Activated T-helper 1 cell treated with anti-CD3 and anti-CD28 coated beads, Interleukin-12 subunit alpha, Interleukin-12 subunit beta, Interleukin-2, Interleukin-4 antibody, amounts not matched to agents 30 ng/mL and 10 ng/mL and 1 ng/mL, durations not matched to agents 14 hours and 24 hours and 36 hours (primary cell): Measurements from ENCODE around the gene NFX1. TPM values are rescaled to one million over a fixed set of nuclear protein-coding genes. Genes with fewer than 3 reads are reported as not detected.

ENCODE experiments used
- DNase-seq: peaks from one replicate; pipeline ENCODE4 v3.0.0; 2021; ENCODE audit warnings: low spot score
- H3K27ac Mint-ChIP-seq: one replicate; pipeline ENCODE4 v1.8.0; 2021; ENCODE audit warnings: mild to moderate bottlenecking, mixed read lengths
- H3K27me3 Mint-ChIP-seq: one replicate; pipeline ENCODE4 v1.8.0; 2022; ENCODE audit warnings: mild to moderate bottlenecking, moderate library complexity, mixed read lengths; ENCODE audit not compliant: insufficient read depth
- H3K36me3 Mint-ChIP-seq: one replicate; pipeline ENCODE4 v1.8.0; 2021; ENCODE audit warnings: low read depth, mixed read lengths
- H3K4me1 Mint-ChIP-seq: one replicate; pipeline ENCODE4 v1.8.0; 2021; ENCODE audit warnings: low read depth, mixed read lengths
- H3K4me3 Mint-ChIP-seq: one replicate; pipeline ENCODE4 v1.8.0; 2021; ENCODE audit warnings: mild to moderate bottlenecking, moderate library complexity, mixed read lengths
- H3K9me3 Mint-ChIP-seq: one replicate; pipeline ENCODE4 v1.8.0; 2021; ENCODE audit warnings: mixed read lengths
- intact Hi-C: fragments of 100-400 bp; cut with micrococcal nuclease; formaldehyde crosslinking; loops from one replicate; pipeline ENCODE4 v1.15.1; 2024
- total RNA-seq: library from RNA; stranded (reverse); gene quantifications from 2 replicates; pipeline ENCODE4 v1.2.3, GENCODE V29; 2022

NFX1 gene
- total RNA-seq, 1 donor from 2014 or later = 37.6 TPM

- no peak for DNase-seq
- intact Hi-C loops = no loop called here
- H3K4me1 Mint-ChIP-seq = peaks cover 40% of the 10 kb centered on the region
- H3K27me3 Mint-ChIP-seq = no peaks in the 10 kb centered on the region
- H3K4me3 Mint-ChIP-seq = no peak overlapping the region
- no peaks in the 10 kb centered on the region for H3K9me3 Mint-ChIP-seq
- H3K27ac Mint-ChIP-seq = no peak overlapping the region
- peaks cover 59% of the 10 kb centered on the region for H3K36me3 Mint-ChIP-seq
Observed at GRCh38 chr9:33273266-33273971, 16.9 kb upstream of the NFX1 start.

GRCh38 chr9:33273972-33274328 lies 16.4 kb upstream of the NFX1 start:
- no peak for DNase-seq
- H3K36me3 Mint-ChIP-seq = peaks cover 59% of the 10 kb centered on the region
- H3K27me3 Mint-ChIP-seq = no peaks in the 10 kb centered on the region
- no peak overlapping the region for H3K4me3 Mint-ChIP-seq
- intact Hi-C loops = no loop called here
- H3K27ac Mint-ChIP-seq = no peak overlapping the region
- no peaks in the 10 kb centered on the region for H3K9me3 Mint-ChIP-seq
- peaks cover 40% of the 10 kb centered on the region for H3K4me1 Mint-ChIP-seq

GRCh38 chr9:33277484-33277883 lies 12.8 kb upstream of the NFX1 start:
- peaks cover 56% of the 10 kb centered on the region for H3K36me3 Mint-ChIP-seq
- intact Hi-C loops = no loop called here
- peak overlapping the region; percentile 24 for H3K27ac Mint-ChIP-seq
- no peaks in the 10 kb centered on the region for H3K9me3 Mint-ChIP-seq
- DNase-seq = no peak
- H3K4me3 Mint-ChIP-seq = no peak overlapping the region
- no peaks in the 10 kb centered on the region for H3K27me3 Mint-ChIP-seq
- peaks cover 26% of the 10 kb centered on the region for H3K4me1 Mint-ChIP-seq

GRCh38 chr9:33285502-33285901 lies 4.8 kb upstream of the NFX1 start:
- Mint-ChIP-seq H3K4me1 (peaks cover 12% of the 10 kb centered on the region), H3K4me3 (no peak overlapping the region), H3K36me3 (peaks cover 29% of the 10 kb centered on the region), H3K27me3 (no peaks in the 10 kb centered on the region), H3K9me3 (no peaks in the 10 kb centered on the region), H3K27ac (no peak overlapping the region)
- intact Hi-C loops = no loop called here
- DNase-seq = no peak

GRCh38 chr9:33287087-33287490 lies 3.2 kb upstream of the NFX1 start:
- intact Hi-C loops = loop anchor here (2.0 kb wide), 2 partner anchors 56 to 128 kb away; no protein-coding TSS in a partner anchor
- Mint-ChIP-seq H3K36me3 (peaks cover 24% of the 10 kb centered on the region), H3K4me1 (peaks cover 24% of the 10 kb centered on the region), H3K4me3 (no peak overlapping the region), H3K27ac (peak overlapping the region; percentile 35), H3K9me3 (no peaks in the 10 kb centered on the region), H3K27me3 (no peaks in the 10 kb centered on the region)
- peak; percentile 48 for DNase-seq

- H3K4me3 Mint-ChIP-seq = no peak overlapping the region
Observed at GRCh38 chr9:33288235-33288634, 2.1 kb upstream of the NFX1 start.

GRCh38 chr9:33288828-33289483 lies 1.4 kb upstream of the NFX1 start:
- Mint-ChIP-seq H3K36me3 (peaks cover 21% of the 10 kb centered on the region), H3K4me3 (no peak overlapping the region), H3K27me3 (no peaks in the 10 kb centered on the region), H3K27ac (no peak overlapping the region), H3K4me1 (peaks cover 41% of the 10 kb centered on the region), H3K9me3 (no peaks in the 10 kb centered on the region)
- DNase-seq = no peak
- intact Hi-C loops = no loop called here

More at GRCh38 chr9:33288235-33288634, 2.1 kb upstream of the NFX1 start:
- peaks cover 22% of the 10 kb centered on the region for H3K36me3 Mint-ChIP-seq
- no peaks in the 10 kb centered on the region for H3K9me3 Mint-ChIP-seq
- H3K27me3 Mint-ChIP-seq = no peaks in the 10 kb centered on the region
- peaks cover 35% of the 10 kb centered on the region for H3K4me1 Mint-ChIP-seq
- no peak for DNase-seq
- H3K27ac Mint-ChIP-seq = peak overlapping the region; percentile 63
- intact Hi-C loops = no loop called here

- intact Hi-C loops = no loop called here
- Mint-ChIP-seq H3K4me3 (peak overlapping the region; percentile 93), H3K27ac (peak overlapping the region; percentile 100), H3K27me3 (no peaks in the 10 kb centered on the region), H3K4me1 (peaks cover 46% of the 10 kb centered on the region), H3K9me3 (no peaks in the 10 kb centered on the region), H3K36me3 (peaks cover 23% of the 10 kb centered on the region)
- no peak for DNase-seq
Observed at GRCh38 chr9:33289496-33289895, 820 bp upstream of the NFX1 start.

- Mint-ChIP-seq H3K4me1 (peaks cover 50% of the 10 kb centered on the region), H3K4me3 (peak overlapping the region; percentile 93), H3K27ac (peak overlapping the region; percentile 100), H3K36me3 (peaks cover 25% of the 10 kb centered on the region), H3K27me3 (no peaks in the 10 kb centered on the region), H3K9me3 (no peaks in the 10 kb centered on the region)
- DNase-seq = no peak
- intact Hi-C loops = loop anchor here (1.0 to 5.0 kb wide), 12 partner anchors 16 to 759 kb away; partner anchors contain the start of genes APTX, B4GALT1, BAG1 and DNAJA1
Observed at GRCh38 chr9:33289936-33290246, 425 bp upstream of the NFX1 start.

- peak overlapping the region; percentile 93 for H3K4me3 Mint-ChIP-seq
- peaks cover 59% of the 10 kb centered on the region for H3K4me1 Mint-ChIP-seq
- intact Hi-C loops = loop anchor here (2.0 to 5.0 kb wide), 2 partner anchors 526 to 758 kb away; partner anchors contain the start of genes UBAP2 and UBE2R2
- H3K27me3 Mint-ChIP-seq = no peaks in the 10 kb centered on the region
- H3K36me3 Mint-ChIP-seq = peaks cover 28% of the 10 kb centered on the region
- no peaks in the 10 kb centered on the region for H3K9me3 Mint-ChIP-seq
- H3K27ac Mint-ChIP-seq = peak overlapping the region; percentile 100
- DNase-seq = no peak
Observed at GRCh38 chr9:33291031-33291397, 698 bp downstream of the NFX1 start.

- Mint-ChIP-seq H3K4me1 (peaks cover 66% of the 10 kb centered on the region), H3K36me3 (peaks cover 33% of the 10 kb centered on the region), H3K27me3 (no peaks in the 10 kb centered on the region), H3K4me3 (peak overlapping the region; percentile 93), H3K9me3 (no peaks in the 10 kb centered on the region), H3K27ac (peak overlapping the region; percentile 100)
- no peak for DNase-seq
- intact Hi-C loops = loop anchor here (2.0 to 5.0 kb wide), 2 partner anchors 525 to 757 kb away; partner anchors contain the start of genes UBAP2 and UBE2R2
Observed at GRCh38 chr9:33291901-33292300, 1.6 kb downstream of the NFX1 start.

- DNase-seq = no peak
- intact Hi-C loops = loop anchor here (5.0 kb wide), 1 partner anchor 524 kb away; the partner anchor contains the start of gene UBE2R2
- Mint-ChIP-seq H3K4me1 (peaks cover 81% of the 10 kb centered on the region), H3K36me3 (peaks cover 50% of the 10 kb centered on the region), H3K4me3 (no peak overlapping the region), H3K9me3 (no peaks in the 10 kb centered on the region), H3K27me3 (no peaks in the 10 kb centered on the region), H3K27ac (no peak overlapping the region)
Observed at GRCh38 chr9:33293782-33294181, 3.5 kb downstream of the NFX1 start.

- Mint-ChIP-seq H3K4me1 (peaks cover 89% of the 10 kb centered on the region), H3K4me3 (peak overlapping the region; percentile 59), H3K36me3 (peaks cover 54% of the 10 kb centered on the region), H3K9me3 (no peaks in the 10 kb centered on the region), H3K27me3 (no peaks in the 10 kb centered on the region), H3K27ac (peak overlapping the region; percentile 82)
- intact Hi-C loops = loop anchor here (1.0 to 5.0 kb wide), 2 partner anchors 11 to 522 kb away; partner anchors contain the start of gene UBE2R2
- no peak for DNase-seq
Observed at GRCh38 chr9:33294670-33295432, 4.5 kb downstream of the NFX1 start.
